Activated CD8-positive, alpha-beta memory T cell treated with anti-CD3 and anti-CD28 coated beads, Interleukin-2, amount 50 U/mL, for 24 hours (primary cell): Measurements from ENCODE around the gene TRPM4.

Experiments
- DNase-seq: peaks from one replicate; pipeline ENCODE4 v3.0.0-alpha.2; 2020; ENCODE audit errors: extremely low read depth

TRPM4 gene

DNA sequence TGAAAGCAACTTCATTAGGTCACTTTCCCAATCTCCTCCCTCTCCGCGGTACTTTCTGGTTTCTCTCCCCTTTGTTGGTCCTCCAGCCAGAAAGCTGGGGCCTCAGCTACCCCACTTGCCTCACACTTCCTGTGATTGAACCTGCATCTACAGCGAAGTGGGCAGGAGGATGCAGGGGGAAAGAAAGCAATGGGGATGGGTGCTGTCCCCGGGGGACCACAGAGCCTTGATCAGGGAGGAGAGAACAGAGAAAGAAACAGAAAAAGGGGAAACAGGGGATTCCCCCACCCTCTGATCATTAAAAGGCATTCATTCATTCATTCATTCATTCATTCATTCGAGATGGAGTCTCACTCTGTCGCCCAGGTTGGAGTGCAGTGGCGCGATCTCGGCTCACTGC lies 74.2 kb downstream of the TRPM4 start:
- DNase-seq, result no peak

DNA sequence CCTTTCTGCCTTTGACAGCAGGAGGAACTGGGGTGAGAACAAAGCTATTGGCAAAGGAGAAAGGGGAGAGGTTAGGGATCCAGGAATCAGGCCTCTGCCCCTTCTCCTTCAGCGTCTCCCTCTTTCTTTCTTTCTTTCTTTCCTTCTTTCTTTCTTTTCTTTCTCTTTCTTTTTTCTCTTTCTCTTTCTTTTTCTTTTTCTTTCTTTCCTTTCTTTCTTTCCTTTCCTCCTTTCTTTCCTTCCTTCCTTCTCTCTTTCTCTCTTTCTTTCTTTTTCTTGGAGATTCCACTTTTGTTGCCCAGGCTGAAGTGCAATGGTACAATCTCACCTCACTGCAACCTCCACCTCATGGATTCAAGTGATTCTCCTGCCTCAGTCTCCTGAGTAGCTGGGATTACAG lies 75.6 kb downstream of the TRPM4 start:
- no peak for DNase-seq

DNA sequence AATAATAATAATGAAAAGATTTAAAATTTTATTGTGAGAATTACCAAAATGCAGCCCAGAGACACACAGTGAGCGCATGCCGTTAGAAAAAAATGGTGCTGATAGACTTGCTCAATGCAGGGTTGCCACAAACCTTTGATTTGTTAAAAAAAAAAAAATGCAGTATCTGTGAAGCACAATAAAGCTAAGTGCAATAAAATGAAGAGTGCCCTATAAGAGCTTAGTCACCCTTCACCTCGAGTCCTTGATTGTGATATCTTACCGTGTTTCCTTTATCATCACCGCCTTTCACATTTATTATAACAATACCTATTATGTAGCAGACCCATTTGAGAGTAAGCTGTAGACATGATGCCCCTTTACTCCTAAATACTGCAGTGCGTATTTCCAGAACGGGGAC lies 84.2 kb downstream of the TRPM4 start:
- no peak for DNase-seq

- DNase-seq, result no peak
Measured at GRCh38 chr19:49243129-49243528, 85.5 kb downstream of the TRPM4 start.

GRCh38 chr19:49243726-49244125 lies 86.1 kb downstream of the TRPM4 start:
- no peak for DNase-seq

DNA sequence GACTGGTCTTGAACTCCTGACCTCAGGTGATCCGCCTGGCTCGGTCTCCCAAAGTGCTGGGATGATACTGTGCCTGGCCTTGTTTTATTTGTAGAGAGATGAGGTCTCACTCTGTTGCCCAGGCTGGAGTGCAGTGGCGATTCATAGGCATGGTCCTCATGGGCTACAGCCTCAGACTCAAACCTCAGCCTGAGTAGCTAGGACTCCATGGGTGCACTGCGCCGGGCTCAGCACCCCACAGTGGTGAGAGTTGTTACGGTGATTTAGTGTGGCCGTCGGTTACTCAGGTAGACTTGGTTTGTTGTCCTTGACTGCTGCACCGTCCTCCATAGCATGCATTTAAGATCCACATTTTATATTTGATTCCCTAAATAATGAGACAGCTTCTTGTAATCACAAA lies 86.7 kb downstream of the TRPM4 start:
- DNase-seq, result no peak

DNA sequence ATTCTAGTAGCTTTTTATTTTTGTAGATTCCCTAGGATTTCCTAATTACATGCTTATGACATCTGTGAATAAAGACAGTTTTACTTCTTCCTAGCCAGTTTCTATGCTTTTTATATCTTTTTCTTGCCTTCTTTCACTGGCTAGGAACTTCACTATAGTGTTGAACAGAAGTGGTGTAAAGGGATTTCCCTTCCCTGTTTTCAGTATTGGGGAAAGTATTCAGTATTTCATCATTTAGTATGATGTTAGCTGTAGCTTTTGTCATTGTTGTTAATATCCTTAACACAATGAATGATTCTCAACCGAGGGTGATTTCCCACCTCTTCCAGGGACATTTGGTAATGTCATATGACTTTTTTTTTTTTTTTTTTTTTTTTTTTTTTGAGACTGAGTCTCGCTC lies 90.1 kb downstream of the TRPM4 start:
- no peak for DNase-seq

GRCh38 chr19:49249933-49250332 lies 92.3 kb downstream of the TRPM4 start:
- DNase-seq, result no peak

DNA sequence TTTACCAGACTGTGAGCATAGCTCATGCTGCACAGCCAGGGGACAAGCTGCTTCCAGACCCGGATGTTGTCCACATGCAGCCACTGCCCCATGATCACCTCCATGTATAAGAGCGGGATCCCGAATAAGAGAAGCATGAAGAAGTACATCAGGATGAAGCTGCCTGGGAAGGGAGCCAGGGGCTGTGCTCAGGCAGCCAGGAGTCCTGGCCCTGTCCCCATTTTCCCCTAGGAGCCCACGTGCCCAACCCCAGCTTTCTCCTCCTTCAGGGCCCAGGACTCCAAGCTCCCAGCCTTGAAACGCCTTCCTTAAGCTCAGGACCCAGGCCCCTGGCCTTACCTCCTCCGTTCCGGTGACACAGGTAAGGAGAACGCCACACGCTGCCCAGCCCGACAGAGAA lies 98.1 kb downstream of the TRPM4 start:
- DNase-seq, result no peak

- no peak for DNase-seq
Measured at GRCh38 chr19:49256691-49257090, 99.1 kb downstream of the TRPM4 start.
